LHCN-M2 (cell line): ENCODE measurements around the gene TUNAR. TPM values are rescaled to one million over a fixed set of nuclear protein-coding genes. Genes with fewer than 3 reads are reported as not detected.

Experiments
- DNase-seq: peaks from one replicate; pipeline ENCODE4 v3.0.0-alpha.2; 2012; ENCODE audit warnings: low read depth
- polyA plus RNA-seq: library from polyadenylated mRNA; unstranded; fragments of >200 nt; gene quantifications from one replicate; pipeline ENCODE4 v1.2.1, GENCODE V29; 2012; ENCODE audit warnings: missing spikeins
- total RNA-seq: library from RNA; depleted of rRNA; stranded (reverse); fragments of >200 nt; gene quantifications from 2 replicates; pipeline ENCODE4 v1.2.3, GENCODE V29; 2014; rRNA removed

TUNAR gene
- 0.06 TPM in 1 of 2 replicates, not detected in the other for total RNA-seq
- polyA plus RNA-seq, result not detected

DNA sequence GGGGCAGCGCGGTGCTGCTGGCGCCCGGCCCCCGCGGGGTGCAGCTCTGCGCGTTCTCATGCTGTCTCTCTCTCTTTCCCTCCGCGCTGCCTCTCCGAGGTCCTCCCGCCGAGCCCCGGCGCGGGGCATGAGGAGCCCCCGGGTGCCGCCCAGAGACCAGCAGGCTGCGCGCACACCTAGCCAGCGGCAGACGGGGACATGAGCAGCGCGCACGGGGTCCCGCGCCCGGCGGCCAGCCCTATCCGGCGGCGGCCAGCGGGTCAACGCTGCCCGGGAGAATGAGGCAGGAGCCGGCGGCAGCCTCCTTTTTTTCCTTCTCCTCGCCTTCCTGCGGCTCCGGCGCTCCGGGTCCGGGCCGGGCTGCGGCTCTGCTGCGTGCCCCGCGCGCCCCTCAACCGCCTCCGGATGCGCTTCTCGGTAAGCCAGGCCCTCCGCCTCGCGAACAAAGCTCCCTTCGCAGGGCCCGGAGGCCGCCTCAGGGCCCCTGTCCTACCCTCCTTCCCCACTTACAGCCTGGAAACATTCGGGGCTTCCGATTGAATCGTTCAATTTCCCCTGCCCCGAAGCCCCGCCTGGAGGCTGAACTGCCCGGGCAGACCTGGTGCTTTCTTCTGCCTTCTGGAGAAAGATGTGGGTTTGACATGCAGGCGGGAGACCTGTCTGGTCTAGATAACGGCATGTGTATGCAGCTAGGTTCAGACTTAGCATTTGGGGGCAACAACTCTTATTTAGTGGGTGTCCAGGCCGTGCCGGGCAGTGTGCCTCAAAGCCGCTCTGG lies at the start of gene TUNAR:
Gene TUNAR, plus strand, starts transcription at position 72 of the 778 bp plus-strand sequence.
- no peak for DNase-seq

DNA sequence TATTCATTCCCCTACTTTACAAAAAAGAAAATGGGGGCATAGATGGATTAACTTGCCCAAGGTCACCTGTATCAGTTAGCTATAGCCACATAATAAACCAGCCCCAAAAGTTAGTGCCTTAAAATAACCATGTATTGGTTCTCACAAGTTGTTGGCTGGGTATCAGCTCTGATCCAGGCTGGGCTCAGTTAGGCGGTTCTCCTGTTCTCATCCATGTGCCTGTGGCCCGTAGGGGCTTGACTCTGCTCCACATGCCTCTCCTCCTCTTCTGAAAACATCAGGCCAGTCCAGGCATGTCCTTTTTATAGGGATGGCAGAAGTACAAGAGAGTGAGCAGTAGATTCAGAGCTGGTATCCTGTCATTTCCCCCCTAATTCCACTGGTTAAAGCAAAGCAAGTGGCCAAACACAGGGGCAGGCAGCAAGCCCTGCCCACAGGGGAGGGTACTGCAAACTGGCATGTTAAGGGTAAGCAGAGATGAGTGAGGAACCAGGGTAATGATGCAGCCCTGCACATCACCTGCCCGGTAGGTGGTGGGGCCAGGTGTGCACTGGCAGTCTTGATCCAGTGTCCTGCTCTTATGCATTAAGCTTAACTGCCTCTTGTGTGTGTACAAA lies 47.9 kb upstream of the TUNAR start:
- no peak for DNase-seq

DNA sequence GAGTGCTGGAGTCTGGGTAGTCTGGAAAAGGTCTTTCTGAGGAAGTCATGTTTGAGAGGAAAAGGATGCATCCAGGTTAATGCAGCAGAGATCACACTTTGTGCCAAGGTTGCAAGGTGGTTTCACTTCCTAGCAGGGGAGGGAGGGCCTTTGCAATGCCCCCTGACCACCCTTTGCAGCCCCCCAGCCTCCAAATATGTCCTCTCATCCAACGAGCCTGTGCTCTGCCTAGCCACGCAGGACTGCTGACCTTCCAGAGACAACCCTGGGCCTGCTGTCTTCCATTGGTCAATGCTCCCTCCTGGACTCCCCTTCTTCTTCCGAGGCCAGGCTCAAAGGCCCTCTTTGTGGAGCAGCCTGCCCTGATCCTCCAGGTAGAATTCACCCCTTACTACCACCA lies 47.3 kb upstream of the TUNAR start:
- DNase-seq, result no peak

DNA sequence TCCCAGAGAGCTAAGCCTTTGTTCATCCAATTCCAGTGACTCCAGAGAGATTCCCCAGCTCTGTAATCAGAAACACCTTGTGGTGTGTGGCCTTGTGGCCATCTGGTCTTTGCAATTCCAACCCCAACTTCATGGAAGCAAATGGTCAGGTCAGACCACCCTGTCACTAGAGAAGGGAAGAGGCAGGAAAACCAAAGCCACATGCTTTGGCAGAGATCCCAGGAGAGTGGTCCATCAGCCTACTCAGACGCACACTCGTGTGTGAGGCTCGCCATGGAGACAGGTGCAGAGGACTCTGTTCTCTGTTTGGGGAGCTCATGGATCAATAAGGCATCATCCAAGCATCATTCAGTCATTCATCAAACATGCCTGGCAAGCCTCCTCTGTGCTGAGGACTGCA lies 46.2 kb upstream of the TUNAR start:
- no peak for DNase-seq

DNA sequence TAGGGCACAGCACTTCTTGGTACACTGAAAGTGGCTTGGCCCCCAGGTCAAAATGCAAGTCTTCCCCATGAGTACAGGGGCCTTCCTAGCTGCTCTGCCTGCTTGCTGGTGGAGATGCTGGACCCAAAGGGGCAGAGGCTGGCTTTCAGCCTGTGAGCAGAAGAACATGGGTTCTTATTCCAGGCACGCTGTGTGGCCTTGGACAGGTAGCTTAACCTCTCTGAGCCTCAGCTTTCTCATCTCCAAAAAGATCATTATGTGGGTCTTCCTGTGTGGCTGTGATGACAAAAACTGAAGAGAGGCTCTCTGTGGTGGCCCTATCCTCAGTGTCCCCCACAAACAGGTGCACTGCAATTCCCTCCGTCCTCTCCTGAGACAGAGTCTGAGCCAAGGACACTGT lies 45.6 kb upstream of the TUNAR start:
- no peak for DNase-seq

DNA sequence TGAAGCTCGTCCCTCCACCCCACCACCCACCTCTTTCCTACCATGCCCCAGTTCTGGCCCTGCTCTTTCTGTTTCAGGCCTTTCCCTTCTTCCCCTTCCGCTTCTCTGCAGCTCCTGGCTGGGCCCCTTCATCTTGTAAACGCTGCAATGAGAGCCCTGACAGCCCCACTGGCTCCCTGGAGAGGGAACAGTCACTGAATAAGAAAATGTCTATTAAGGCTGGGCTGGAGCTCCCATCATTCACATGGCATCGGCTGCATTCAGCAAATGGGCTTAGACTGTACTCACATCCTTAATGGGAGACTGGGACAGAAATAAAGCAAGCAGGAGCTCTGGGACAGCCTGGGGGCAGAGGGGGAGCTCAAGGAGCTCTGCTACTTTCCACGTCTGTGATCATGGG lies 45.2 kb upstream of the TUNAR start:
- DNase-seq, result no peak

DNA sequence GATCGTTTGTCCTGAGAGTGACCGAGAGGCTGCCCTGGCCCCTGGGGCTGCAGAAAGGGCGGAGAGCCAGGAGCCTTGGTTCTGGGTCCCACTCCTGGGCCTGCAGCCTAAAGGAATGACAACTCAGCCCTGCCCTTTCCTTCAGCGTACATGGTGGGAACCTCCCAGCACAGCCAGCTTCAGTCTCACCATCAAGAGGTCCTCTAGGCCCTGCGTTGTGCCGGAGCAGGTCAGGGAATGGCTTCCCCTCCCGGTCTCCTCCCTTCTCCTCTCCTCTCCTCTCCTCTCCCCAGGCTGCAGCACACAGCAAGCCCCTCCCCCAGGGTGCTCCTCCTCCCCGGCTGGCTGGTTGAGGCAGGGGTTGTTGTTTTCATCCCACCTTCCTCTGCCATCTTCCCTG lies 44.6 kb upstream of the TUNAR start:
- no peak for DNase-seq

DNA sequence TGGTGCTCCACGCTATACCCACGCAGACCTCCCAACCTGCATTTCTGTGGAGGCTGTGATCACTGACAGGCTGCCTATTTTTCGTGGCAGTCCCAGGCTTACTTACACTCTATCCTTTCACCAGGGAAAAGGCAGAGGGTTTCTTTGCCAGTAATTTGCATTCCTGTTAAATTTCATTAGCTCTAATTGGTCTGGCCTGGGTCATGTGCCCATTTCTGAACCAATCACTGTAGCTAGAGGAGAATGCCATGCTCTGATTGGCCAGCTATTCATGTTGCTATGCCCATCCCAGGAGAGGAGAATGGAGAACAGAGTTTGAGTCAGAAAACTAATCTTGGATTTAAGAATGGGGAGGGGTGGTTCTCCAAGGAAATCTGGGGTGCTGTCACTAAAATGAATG lies 43.2 kb upstream of the TUNAR start:
- DNase-seq, result no peak

DNA sequence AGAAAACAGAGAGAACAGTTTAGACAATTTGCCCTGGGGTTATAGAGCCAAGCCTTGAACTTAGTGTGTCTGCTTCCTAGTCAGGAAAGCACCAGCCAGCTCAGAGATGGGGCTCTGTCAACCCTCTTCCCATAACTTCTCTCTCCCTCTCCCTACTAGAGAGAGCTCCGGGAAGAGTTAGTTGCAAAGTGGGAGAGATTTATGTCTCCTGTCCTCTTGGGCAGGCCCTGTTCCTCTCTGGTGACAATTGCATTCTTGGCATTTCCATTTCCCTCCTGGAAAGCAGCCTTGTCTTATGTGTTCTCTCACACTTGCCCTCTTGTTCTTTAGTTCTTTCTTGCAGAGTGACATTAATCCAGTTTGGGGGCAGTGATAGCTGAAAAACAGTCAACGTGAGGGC lies 42.1 kb upstream of the TUNAR start:
- DNase-seq, result no peak

DNA sequence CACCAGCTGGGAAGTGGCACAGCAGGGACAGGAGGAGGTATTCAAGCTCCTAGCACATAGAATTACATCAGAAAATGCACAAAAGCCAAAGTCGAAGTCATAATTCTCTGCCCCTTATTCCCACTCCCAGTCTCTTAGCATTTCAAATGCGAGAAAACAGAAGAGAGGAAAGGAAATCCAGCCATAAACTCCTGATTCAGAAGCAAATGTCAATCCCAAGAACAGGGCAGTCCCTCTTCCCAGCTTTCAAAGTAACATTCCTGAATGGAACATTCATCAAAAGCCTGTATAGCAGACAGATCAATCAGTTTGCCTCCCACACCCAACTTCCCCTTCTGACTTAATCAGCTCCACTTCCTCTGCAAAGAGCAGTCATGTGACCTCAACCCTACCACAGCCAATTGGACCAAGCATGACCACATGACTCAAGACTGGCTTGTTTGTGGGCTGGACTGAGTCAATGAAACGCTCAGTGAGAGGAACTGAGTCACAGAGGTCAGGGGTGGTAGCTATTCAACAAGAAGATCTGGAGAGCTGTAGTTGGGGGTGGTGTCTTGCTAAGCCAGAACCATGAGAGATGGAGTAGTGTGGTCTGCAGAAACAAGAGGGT lies 41.4 kb upstream of the TUNAR start:
- DNase-seq, result no peak

DNA sequence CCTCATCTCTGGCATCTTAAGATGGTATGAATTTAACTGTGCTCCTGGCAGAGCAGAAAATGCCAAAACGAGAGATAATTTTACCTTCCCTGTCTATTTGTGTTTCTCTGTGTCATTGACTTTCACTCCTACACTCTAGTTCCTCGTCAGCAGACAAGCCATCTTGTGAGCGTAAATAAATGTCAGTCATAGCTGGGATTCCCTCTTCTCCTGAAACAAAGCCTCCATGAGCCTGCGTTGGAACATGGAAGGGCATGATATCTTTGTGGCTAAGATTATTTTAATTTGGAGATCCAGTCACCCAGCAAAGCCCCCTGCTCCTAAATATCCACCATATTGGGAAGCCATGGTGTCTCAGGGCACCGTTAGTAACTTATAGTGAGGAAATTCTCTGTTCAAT lies 37.8 kb upstream of the TUNAR start:
- no peak for DNase-seq

DNA sequence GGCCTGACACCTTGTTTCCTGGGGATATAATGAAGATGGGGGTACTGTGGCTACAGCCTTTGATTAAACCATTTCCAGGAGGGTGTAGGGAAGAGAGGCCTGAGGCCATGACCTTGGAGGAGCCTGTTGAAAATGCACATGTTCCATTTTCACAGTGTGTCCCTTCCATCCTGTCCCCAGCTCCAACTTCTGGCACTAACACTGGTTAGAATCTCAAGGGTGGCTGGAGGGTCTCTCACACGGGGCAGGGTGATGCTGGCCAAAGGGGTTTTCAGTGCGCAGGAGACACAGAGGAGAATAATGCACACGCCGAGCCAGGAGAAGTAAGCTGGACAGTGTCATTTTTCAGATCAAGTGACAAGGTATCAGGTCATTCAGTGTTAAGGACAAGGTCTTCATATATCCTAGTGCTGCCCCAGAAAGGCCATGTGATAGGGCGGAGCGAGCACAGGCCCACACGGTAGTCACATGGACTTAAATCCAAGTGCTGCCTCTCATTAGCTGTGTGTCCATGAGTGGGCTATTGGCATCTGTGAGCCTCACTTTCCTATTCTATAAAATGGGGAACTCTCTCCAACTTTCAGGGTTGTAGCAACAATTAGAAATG lies 36.4 kb upstream of the TUNAR start:
- DNase-seq, result no peak

DNA sequence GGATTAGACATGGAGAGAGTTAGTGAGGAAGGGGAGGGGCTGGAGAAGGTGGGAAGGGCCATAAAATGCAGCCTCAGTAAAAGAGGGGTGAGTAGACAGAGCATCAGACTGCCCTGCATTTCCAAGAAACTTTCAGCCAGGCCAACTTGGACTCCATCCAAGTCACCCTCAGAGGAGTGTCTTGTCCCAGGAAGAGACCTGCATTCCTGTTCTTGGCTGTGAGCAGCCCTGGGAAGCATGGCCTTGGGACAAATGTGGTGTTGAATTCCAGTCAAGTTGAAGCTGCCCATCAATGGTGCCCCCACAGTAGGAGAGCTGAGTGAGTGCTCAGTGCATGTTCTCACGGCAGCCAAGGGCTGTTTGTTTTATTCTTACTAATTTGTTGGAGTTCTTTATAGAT lies 35.0 kb upstream of the TUNAR start:
- DNase-seq, result no peak

DNA sequence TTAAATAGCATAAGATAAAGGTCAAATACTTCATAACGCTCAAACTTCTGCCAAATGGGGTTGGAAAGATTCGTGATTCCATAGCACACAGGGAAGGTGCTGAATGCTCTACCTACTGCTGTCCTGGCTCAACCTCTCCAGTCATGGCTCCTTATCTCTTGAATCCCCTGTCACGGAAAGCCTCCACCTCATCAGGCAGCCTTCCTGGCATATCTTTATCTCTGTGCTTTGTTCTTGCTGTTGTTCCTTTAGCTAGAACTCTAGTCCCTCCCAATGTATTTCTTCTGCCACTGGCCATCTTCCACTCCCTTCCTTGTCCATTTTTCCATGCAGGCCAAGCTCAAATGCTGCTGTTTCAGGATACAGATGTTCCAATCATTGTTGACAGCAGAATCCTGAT lies 26.9 kb upstream of the TUNAR start:
- no peak for DNase-seq

DNA sequence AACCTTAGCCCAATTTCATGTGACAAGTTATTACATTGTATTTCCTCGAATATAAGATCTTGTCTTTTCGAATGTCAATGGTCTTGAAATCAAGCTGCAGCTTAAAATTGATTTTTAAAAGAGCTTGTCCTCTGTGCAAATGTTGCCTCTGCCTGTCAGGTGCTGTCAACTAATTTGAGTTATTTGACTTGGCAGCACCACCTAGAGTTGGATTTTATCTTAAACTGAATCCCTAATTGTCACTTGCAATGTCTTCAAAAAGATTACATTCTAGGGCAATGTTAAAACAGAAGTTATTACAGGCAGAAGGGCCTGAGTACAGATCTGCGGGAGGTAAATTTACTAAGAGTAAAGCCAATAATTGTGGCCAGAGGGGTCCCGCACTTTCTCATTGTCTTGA lies 26.2 kb upstream of the TUNAR start:
- DNase-seq, result no peak

DNA sequence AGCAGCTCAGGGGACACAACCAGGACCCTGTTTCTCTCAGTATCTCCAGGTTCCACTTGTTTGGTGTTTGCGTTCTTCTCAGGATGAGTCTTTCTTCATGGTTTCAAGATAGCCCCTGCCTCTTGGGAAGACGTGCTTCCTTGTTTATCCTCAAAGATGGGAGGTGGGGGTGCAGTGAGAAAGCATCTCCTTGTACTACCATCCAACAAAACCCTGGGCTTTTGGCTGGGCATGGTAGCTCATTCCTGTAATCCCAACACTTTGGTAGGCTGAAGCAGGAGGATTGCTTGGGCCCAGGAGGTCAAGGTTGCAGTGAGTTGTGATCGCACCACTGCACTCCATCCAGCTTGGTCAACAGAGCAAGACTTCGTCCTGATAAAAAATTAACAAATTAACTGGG lies 21.0 kb upstream of the TUNAR start:
- DNase-seq, result no peak

DNA sequence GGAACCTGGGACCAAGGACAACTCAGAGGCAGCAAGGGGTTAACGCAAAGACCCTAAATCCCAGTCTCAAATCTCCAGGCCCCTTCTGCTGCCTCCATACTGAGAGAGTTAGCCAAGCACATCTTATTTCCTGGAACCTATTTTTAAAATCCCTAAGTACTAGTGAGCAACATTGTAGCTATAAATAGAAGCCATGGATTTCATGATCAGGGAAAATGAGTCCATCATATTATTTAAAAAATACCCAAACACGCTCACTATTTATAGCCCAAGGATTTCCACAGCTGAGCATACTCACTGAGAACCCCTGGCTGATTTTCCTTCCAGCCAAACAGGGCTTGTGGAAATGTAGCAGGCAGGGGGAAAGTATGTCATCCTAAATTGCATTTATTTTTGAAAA lies 19.4 kb upstream of the TUNAR start:
- no peak for DNase-seq

DNA sequence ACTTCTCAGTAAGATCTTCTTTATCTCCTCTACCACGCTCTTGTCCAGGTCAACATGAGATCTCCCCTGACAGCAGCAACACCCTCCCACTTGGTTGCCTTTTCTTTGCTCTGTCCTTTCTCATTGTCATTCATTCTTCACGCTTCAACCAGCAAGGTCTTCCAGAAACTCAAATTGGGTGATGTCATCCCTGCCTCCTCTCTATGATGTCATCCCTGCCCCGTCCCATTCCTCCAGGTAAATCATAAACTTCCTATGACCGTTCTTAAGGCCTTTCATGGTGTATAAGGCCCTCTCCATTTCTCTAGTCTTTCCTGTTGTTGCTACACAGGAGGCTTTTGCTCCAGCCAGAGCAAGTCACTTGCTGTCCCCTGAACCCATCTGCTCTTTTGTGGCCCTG lies 17.7 kb upstream of the TUNAR start:
- DNase-seq, result no peak

DNA sequence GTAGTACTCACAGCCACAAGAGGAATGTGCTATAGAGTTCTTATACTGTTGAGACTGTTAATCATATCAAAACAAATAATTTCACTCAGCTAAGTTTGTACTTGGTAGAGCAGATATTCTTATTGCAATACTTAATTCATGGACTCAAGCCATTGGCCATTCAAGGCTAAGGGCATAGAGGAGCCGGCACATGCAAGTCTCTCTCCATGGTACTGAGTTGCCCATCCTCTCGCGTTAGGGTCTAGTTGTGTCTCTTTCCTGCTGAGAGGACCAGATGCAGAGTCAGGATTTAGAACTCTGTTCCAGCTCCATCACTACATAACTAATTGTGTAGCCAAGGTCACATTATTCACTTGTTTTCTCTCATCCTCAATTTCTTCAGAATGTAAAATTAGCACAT lies 14.4 kb upstream of the TUNAR start:
- no peak for DNase-seq

DNA sequence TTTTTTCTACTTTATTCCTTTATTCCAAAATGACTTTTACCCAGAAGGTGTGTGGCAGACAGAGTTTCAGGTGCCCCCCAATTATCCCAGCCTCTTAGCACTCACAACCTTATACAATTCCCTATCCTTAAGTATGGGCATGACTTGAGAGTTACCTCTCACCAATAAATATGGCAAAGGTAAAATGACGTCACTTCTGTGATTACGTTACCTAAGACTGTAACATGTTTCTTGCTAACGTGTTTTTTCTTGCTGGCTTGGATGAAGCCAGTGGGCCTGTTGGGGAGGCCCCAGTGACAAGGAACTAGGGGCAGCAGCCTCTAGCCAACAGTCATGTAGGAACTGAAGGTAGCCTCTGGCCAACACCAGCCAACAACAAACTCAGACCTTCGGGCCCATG lies 13.3 kb upstream of the TUNAR start:
- DNase-seq, result no peak

DNA sequence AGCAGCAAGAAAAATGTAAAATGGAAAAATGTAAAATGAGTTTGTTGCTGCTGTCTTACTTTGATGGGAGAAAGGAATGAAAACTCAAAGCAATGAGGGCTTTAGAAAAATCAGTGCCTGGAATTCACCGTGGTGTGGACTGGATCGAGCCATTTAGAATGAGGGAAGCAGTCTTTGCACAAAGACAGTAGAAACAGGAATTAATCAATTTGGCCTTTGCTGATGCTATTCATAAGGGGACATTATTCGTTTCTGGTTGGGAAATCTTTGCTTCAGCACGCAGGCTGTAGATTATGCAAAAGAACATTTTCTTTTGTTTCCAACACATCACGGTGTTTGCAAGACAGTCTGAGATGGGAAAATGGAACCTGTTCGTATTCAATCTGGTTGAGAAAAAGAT lies 6.9 kb upstream of the TUNAR start:
- DNase-seq, result no peak

DNA sequence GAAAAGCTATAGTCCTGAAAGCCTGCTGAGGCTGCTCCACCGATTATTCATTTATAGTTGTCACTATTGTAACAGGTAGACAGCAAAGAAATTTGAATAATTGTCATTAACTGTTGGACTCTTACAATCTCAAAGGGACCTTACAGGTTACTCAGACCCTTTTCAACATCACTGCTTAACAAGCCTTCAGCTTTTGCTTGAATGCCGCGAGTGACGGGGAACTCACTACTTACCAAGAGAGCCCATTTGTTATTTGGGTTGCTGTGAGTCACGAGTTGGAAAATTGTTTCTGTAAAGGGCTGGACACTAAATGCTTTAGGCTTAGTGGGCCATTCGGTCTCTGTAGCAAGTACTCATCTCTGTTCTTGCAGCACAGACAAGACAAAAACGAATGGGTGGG lies 5.9 kb upstream of the TUNAR start:
- no peak for DNase-seq

DNA sequence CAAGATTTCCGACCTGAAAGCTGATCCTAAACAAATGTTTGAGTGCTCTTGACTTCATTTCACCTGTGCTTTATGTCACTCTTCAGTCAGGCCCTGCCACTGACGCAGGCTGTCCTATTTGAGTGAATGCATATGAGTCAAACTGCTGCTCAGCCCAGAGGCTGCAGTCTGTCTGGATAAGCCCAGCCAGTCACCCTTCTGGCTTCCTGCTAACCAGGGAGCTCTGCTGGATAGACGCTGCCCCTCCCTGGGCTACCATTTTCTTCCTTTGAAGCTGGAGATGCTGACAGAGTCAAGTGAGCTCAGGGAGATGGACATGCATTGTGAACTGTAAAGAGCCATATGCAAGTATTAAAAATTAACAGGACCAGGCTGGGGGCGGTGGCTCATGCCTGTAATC lies 5.1 kb upstream of the TUNAR start:
- no peak for DNase-seq
